GM21717 (cell line): ENCODE data around the gene FPR3.
"Not testable (repeated sequence)": the region's sequence is repeated elsewhere in the genome, so short reads cannot be mapped to it uniquely, and the experiment has no call there.

Experiments used
- ATAC-seq: cut with Tn5 transposase; IDR thresholded peaks from one replicate; pipeline ENCODE4 v1.9.1; 2021; ENCODE audit warnings: mild to moderate bottlenecking, moderate library complexity; ENCODE audit not compliant: unreplicated experiment

The FPR3 gene

GRCh38 chr19:51794885-51795490 is at the start of gene FPR3:
TSS of gene FPR3 (plus strand) at chr19:51795157. CDS start at chr19:51823749, 28,592 bp downstream.
- no peak for ATAC-seq

GRCh38 chr19:51746731-51747130 is 48.2 kb upstream of the FPR3 start:
- ATAC-seq, result no peak

GRCh38 chr19:51749979-51750378 is 45.0 kb upstream of the FPR3 start:
- ATAC-seq, result no peak

GRCh38 chr19:51750400-51751094 is 44.4 kb upstream of the FPR3 start:
- ATAC-seq, result no peak

- no peak for ATAC-seq
Observed at GRCh38 chr19:51751655-51752054, 43.3 kb upstream of the FPR3 start, which contains the start of gene FPR1. TSS of gene FPR1 (minus strand) at chr19:51751878. CDS start at chr19:51746994, 4,884 bp downstream.

GRCh38 chr19:51754109-51754508 is 40.8 kb upstream of the FPR3 start:
- no peak for ATAC-seq

GRCh38 chr19:51754770-51755169 is 40.2 kb upstream of the FPR3 start:
- no peak for ATAC-seq

- ATAC-seq, result no peak
Observed at GRCh38 chr19:51755571-51755970, 39.4 kb upstream of the FPR3 start.

- ATAC-seq, result no peak
Observed at GRCh38 chr19:51760697-51761356, 34.1 kb upstream of the FPR3 start, which contains the start of gene FPR2. TSS of gene FPR2 (plus strand) at chr19:51761180. CDS start at chr19:51768659, 7,479 bp downstream.

GRCh38 chr19:51761696-51762095 is 33.3 kb upstream of the FPR3 start:
- ATAC-seq, result no peak

- no peak for ATAC-seq
Observed at GRCh38 chr19:51765086-51765485, 29.9 kb upstream of the FPR3 start.

- ATAC-seq, result no peak
Observed at GRCh38 chr19:51766461-51766860, 28.5 kb upstream of the FPR3 start.

GRCh38 chr19:51771376-51772130 is 23.4 kb upstream of the FPR3 start:
- ATAC-seq, result no peak

GRCh38 chr19:51772977-51773376 is 22.0 kb upstream of the FPR3 start:
- ATAC-seq, result no peak

GRCh38 chr19:51776561-51776960 is 18.4 kb upstream of the FPR3 start:
- ATAC-seq, result not testable (repeated sequence)

GRCh38 chr19:51777570-51778462 is 17.1 kb upstream of the FPR3 start:
- no peak for ATAC-seq

GRCh38 chr19:51779181-51779580 is 15.8 kb upstream of the FPR3 start:
- ATAC-seq, result no peak

GRCh38 chr19:51779703-51780102 is 15.3 kb upstream of the FPR3 start:
- no peak for ATAC-seq

GRCh38 chr19:51780270-51780669 is 14.7 kb upstream of the FPR3 start:
- ATAC-seq, result no peak

- no peak for ATAC-seq
Observed at GRCh38 chr19:51781999-51782398, 13.0 kb upstream of the FPR3 start.
